Effector memory CD8-positive, alpha-beta T cell (primary cell): Measurements from ENCODE around the gene ZNF71.

Experiments
- ATAC-seq: fragments of 150-1000 bp; cut with Tn5 transposase; replicated peaks from 2 replicates; pipeline ENCODE4 v1.10.0; 2021; ENCODE audit warnings: mild to moderate bottlenecking, moderate library complexity
- DNase-seq, 3 experiments: peaks; one replicate each; pipeline ENCODE4 v3.0.0; 2021
- H3K27ac Mint-ChIP-seq, 2 donors: one replicate each; pipeline ENCODE4 v1.8.0; 2022; ENCODE audit warnings: mild to moderate bottlenecking in 2 of 2, mixed read lengths in 2 of 2, moderate library complexity in 2 of 2
- H3K27me3 Mint-ChIP-seq, 2 donors: one replicate each; pipeline ENCODE4 v1.8.0; 2022; ENCODE audit warnings: mixed read lengths in 2 of 2
- H3K36me3 Mint-ChIP-seq: one replicate; pipeline ENCODE4 v1.8.0; 2022; ENCODE audit warnings: mild to moderate bottlenecking, moderate library complexity, mixed read lengths; ENCODE audit not compliant: insufficient read depth
- H3K4me1 Mint-ChIP-seq, 2 donors: one replicate each; pipeline ENCODE4 v1.8.0; 2022; ENCODE audit warnings: low read depth in 2 of 2, mixed read lengths in 2 of 2
- H3K4me3 Mint-ChIP-seq, 2 donors: one replicate each; pipeline ENCODE4 v1.8.0; 2022; ENCODE audit warnings: mild to moderate bottlenecking in 2 of 2, mixed read lengths in 2 of 2, moderate library complexity in 2 of 2
- H3K9me3 Mint-ChIP-seq, 2 donors: one replicate each; pipeline ENCODE4 v1.8.0; 2022; ENCODE audit warnings: mixed read lengths in 2 of 2

ZNF71 gene

DNA sequence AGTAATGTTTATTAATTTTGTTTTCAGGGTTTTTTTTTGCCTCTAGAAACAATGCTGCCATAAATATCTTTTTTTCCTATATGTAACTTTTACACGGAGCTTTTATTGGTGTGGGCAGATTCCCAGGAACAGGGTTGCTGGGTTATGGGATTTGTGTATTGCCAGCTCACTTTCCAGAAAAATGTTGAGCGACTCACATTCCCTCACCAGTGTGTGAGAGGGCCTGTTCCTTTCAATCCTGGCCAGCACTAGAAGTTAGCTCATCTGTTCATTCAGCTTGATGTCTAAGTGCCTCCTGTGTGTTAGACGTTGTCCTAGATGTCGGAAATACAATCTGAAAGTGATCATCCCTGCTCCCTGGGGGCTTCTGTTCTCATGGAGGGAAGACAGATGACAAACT, 2.6 kb downstream of the ZNF71 start:
- Mint-ChIP-seq H3K27ac (no peak overlapping the region), H3K4me1 (peaks cover 30 to 31% of the 10 kb centered on the region in 2 donors), H3K4me3 (no peak overlapping the region), H3K36me3 (peaks cover 10% of the 10 kb centered on the region), H3K9me3 (peaks cover 0 to 13% of the 10 kb centered on the region in 2 donors), H3K27me3 (no peaks in the 10 kb centered on the region)
- ATAC-seq (no peak), DNase-seq (no peak)

DNA sequence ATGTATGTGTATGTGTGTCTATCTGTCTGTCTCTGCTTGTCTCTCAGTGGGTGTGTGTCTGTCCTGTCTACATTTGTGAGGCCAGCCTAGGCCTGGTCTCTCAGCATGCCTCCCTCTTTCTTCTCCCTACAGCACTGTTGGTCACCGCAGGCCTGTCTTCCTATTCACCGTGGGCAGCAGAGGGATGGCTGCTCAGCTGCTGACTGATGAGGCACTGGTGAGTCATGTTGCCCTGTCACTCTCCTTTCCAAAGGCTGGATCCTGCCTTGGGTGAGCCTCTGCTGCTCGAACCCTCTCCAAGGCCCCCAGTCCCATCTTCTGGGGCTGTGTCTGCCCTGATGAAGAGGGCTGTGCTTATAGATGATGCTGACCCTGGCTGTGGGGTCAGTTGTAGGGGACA, 6.3 kb downstream of the ZNF71 start:
- Mint-ChIP-seq H3K27me3 (no peaks in the 10 kb centered on the region), H3K27ac (no peak overlapping the region), H3K36me3 (peaks cover 3% of the 10 kb centered on the region), H3K4me1 (peaks cover 11 to 13% of the 10 kb centered on the region in 2 donors), H3K9me3 (peaks cover 7 to 21% of the 10 kb centered on the region in 2 donors), H3K4me3 (no peak overlapping the region)
- no peak for DNase-seq
- ATAC-seq: no peak

DNA sequence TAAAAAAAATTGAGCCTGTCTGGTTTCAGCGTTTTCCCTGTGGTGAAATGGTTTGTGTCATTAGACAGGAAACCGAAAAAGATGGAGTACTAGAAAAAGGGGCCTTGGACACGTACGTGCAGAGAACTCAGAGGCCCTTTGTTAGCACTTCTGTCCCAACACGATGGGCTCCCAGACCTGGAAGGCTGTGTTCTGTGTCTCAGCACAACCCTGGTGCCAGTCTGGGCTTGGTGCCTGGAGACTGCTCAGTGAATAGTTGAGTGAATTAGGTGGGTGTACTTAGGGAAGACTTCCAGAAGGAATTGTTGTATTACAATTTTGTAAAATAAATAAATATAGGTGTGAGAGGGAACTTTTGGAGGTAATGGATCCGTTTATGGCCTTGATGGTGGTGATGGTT, 8.7 kb downstream of the ZNF71 start:
- Mint-ChIP-seq H3K4me3 (no peak overlapping the region), H3K27ac (no peak overlapping the region), H3K27me3 (no peaks in the 10 kb centered on the region), H3K36me3 (peaks cover 3% of the 10 kb centered on the region), H3K9me3 (peaks cover 10 to 30% of the 10 kb centered on the region in 2 donors), H3K4me1 (peaks cover 5 to 10% of the 10 kb centered on the region in 2 donors)
- DNase-seq (no peak), ATAC-seq (no peak)

DNA sequence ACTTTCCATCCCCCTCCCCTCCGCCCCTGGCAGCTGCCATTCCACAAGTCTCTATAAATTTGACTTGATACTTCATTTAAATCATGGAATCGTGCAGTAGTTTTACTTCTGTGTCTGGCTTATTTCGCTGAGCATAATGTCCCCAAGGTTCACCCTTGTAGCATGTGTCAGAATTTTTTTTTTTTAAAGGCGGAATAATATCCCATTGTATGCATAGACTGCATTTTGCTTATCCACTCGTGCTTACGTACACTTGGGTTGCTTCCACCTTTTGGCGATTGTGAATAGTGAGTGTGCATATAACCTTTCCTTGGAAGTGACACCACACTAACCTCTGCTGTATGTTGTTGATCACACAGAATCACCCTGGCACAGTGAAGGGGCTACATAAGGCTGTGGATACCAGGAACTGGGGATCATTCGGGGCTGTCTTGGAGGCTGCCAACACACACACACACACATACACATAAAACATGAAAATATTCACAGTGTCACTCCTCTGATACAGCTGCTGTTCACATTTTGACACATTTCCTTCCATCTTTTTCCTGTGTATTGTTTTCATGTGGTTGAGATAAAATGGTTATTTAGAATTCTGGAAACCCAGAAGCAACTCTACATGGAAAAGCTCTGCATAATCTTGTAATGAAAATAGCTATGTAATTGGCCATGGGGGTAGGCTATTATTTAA, 13.3 kb downstream of the ZNF71 start:
- ATAC-seq (no peak), DNase-seq (no peak)
- H3K27ac Mint-ChIP-seq: no peak overlapping the region
- H3K4me1 Mint-ChIP-seq: peaks cover 4 to 7% of the 10 kb centered on the region in 2 donors
- peaks cover 12 to 27% of the 10 kb centered on the region in 2 donors for H3K9me3 Mint-ChIP-seq
- no peak overlapping the region for H3K4me3 Mint-ChIP-seq
- peaks cover 3% of the 10 kb centered on the region for H3K36me3 Mint-ChIP-seq
- no peaks in the 10 kb centered on the region for H3K27me3 Mint-ChIP-seq

DNA sequence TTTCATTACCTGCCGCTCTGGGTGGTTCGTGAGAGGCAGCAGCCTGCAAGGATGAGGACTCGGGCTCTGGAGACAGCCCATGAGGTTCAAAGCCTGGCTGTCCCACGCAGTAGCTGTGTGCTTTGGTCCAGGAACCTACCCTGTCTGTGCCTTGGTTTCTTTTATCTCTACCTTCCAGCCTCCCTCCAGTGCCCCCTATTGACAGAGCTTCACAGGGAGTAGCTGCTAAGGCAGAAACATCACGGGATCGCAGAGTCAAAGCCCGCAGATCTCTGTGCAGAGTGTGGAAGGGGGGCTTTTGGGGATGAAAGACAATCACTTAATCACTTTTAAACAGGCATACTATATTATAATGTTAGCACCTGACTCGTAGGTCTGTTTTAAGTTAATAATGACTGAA, 16.2 kb downstream of the ZNF71 start:
- H3K36me3 Mint-ChIP-seq: peaks cover 7% of the 10 kb centered on the region
- no peaks in the 10 kb centered on the region for H3K27me3 Mint-ChIP-seq
- peaks cover 5 to 8% of the 10 kb centered on the region in 2 donors for H3K4me1 Mint-ChIP-seq
- H3K9me3 Mint-ChIP-seq: peaks cover 11 to 33% of the 10 kb centered on the region in 2 donors
- no peak overlapping the region for H3K4me3 Mint-ChIP-seq
- DNase-seq (no peak), ATAC-seq (no peak)
- no peak overlapping the region for H3K27ac Mint-ChIP-seq

DNA sequence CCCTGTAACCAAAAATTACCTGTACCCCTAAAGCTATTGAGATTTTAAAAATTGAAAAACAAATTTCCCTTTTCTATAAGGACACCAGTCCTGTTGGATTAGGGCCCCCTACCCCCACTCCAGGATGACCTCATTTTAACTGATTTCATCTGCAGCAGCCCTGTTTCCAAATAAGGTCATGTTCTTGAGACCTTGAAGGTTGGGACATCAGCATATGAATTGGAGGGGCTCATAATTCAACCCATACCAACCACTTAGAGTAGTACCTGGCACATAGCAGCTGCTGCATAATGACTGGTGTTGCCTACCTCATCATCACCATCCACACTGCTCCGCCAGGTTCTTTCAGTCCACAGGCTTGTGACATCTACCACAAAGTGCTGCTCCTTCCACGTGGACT, 17.6 kb downstream of the ZNF71 start:
- no peak for ATAC-seq
- H3K36me3 Mint-ChIP-seq: peaks cover 7% of the 10 kb centered on the region
- H3K4me3 Mint-ChIP-seq: no peak overlapping the region
- no peak for DNase-seq
- H3K4me1 Mint-ChIP-seq: peaks cover 10 to 11% of the 10 kb centered on the region in 2 donors
- peaks cover 14 to 39% of the 10 kb centered on the region in 2 donors for H3K9me3 Mint-ChIP-seq
- no peaks in the 10 kb centered on the region for H3K27me3 Mint-ChIP-seq
- H3K27ac Mint-ChIP-seq: no peak overlapping the region

DNA sequence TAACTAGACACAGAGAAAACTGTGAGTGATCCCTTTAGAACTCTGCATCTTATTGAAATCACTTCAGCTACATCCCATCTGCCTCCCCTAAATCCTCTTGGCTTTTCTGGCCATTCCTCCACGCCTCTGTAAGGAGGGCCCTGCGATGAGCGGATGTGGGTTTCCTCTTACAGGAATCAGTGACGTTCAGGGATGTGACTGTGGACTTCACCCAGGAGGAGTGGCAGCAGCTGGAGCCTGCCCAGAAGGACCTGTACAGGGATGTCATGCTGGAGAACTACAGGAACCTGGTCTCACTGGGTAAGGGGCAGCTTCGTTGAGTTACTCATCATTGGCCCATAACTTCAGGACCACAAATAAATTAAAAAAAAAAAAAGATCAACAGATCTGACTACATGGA, 18.5 kb downstream of the ZNF71 start:
- H3K9me3 Mint-ChIP-seq: peaks cover 16 to 33% of the 10 kb centered on the region in 2 donors
- H3K27ac Mint-ChIP-seq: no peak overlapping the region
- DNase-seq: no peak
- H3K4me3 Mint-ChIP-seq: no peak overlapping the region
- H3K4me1 Mint-ChIP-seq: peaks cover 10 to 11% of the 10 kb centered on the region in 2 donors
- ATAC-seq: no peak
- peaks cover 7% of the 10 kb centered on the region for H3K36me3 Mint-ChIP-seq
- H3K27me3 Mint-ChIP-seq: no peaks in the 10 kb centered on the region

DNA sequence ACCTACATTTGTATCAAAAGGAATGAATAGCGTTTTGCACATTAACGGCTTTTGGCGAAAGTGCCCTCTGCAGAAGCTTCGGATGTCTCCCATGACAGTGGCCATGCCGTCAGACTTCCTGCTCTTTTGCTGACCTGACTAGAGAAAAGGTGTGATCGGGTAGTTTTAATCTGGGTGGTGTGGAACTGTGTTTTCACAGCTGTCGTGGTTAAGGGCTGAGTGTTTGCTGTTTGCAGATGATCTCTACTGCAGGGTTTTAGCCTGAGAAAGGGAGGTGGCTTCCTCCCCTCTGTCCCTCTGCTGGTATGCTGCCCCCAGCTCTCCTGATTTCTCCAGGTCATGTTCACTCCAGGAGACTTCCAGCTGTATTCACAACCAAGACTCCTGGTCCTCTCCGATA, 22.4 kb downstream of the ZNF71 start:
- ATAC-seq: no peak

DNA sequence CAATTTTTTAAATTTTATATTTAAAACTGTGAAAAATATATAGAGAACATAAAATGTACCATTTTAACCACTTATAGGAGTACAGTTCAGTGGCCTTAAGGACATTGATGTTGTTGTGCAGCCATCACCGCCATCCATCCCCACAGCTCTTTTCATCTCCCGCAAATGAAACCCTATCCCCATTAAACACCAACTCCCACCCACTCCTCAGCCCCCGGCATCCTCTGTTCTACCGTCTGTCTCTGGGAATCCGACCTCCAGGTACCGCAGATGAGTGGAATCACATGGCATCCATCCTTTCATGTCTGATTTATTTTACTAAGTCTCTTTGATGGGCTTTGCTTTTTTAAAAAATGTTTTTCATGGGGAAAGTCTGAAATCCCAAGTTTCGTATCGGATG, 24.0 kb downstream of the ZNF71 start:
- Mint-ChIP-seq H3K9me3 (peaks cover 7 to 11% of the 10 kb centered on the region in 2 donors), H3K27ac (no peak overlapping the region), H3K36me3 (peaks cover 3% of the 10 kb centered on the region), H3K4me3 (no peak overlapping the region), H3K27me3 (no peaks in the 10 kb centered on the region), H3K4me1 (peaks cover 3 to 5% of the 10 kb centered on the region in 2 donors)
- ATAC-seq (no peak), DNase-seq (no peak)

More for the DNA sequence above, 22.4 kb downstream of the ZNF71 start:
- Mint-ChIP-seq H3K4me1 (peaks cover 8 to 10% of the 10 kb centered on the region in 2 donors), H3K4me3 (no peak overlapping the region), H3K36me3 (peaks cover 9% of the 10 kb centered on the region), H3K9me3 (peaks cover 14 to 20% of the 10 kb centered on the region in 2 donors), H3K27me3 (no peaks in the 10 kb centered on the region), H3K27ac (no peak overlapping the region)
- DNase-seq: no peak

DNA sequence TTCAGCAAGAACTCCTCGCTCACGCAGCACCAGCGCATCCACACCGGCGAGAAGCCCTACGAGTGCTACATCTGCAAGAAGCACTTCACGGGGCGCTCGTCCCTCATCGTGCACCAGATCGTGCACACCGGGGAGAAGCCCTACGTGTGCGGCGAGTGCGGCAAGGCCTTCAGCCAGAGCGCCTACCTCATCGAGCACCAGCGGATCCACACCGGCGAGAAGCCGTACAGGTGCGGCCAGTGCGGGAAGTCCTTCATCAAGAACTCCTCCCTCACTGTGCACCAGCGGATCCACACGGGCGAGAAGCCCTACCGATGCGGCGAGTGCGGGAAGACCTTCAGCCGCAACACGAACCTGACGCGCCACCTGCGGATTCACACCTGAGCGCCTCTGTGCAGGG, 27.3 kb downstream of the ZNF71 start:
- ATAC-seq: no peak
- Mint-ChIP-seq H3K36me3 (peaks cover 3% of the 10 kb centered on the region), H3K4me1 (no peaks in the 10 kb centered on the region), H3K27me3 (no peaks in the 10 kb centered on the region), H3K4me3 (no peak overlapping the region), H3K9me3 (peaks cover 9 to 17% of the 10 kb centered on the region in 2 donors), H3K27ac (no peak overlapping the region)
- no peak for DNase-seq

DNA sequence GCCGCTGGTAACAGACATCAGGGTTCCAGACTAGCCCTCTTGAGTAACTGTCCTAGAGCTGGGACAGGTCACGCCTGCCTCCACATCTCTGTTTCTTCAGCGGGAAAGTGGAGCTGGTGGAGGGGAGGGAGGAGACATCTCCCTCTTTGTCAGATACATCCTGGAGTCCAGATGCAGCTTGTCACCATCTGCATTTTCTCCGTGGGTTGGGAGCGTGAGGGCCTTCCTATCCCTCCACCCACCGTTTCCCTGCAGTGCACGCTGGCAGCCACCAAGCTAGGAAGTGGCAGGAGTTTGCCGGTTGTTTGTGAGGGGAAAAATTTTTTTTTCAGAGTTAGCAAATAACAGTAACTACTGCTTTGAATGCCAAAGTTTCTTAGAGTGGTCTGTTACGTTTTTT, 27.9 kb downstream of the ZNF71 start:
- no peak overlapping the region for H3K4me3 Mint-ChIP-seq
- ATAC-seq (no peak), DNase-seq (no peak)
- H3K27me3 Mint-ChIP-seq: no peaks in the 10 kb centered on the region
- peaks cover 14 to 15% of the 10 kb centered on the region in 2 donors for H3K9me3 Mint-ChIP-seq
- H3K27ac Mint-ChIP-seq: no peak overlapping the region
- peaks cover 3% of the 10 kb centered on the region for H3K36me3 Mint-ChIP-seq
- H3K4me1 Mint-ChIP-seq: no peaks in the 10 kb centered on the region

DNA sequence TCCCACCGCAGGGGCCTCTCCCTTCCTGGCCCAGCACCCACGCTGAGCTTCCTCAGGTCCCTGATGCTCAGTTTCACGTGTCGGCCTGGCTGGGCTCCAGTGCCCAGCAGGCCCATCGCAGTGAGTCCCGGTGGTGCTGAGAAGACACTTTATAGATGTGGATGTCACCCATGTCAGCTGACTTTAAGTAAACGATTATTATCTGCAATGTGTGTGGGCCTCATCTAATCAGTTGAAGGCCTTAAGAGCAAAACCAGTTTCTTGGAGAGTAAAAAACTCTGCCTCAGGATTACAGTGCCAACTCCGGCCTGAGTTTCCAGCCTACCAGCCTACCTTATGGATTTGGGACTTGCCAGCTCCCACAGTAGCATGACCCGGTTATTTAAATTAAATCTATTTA, 30.6 kb downstream of the ZNF71 start:
- Mint-ChIP-seq H3K27me3 (no peaks in the 10 kb centered on the region), H3K4me3 (no peak overlapping the region), H3K9me3 (peaks cover 17 to 30% of the 10 kb centered on the region in 2 donors), H3K4me1 (no peaks in the 10 kb centered on the region), H3K27ac (no peak overlapping the region), H3K36me3 (peaks cover 3% of the 10 kb centered on the region)
- no peak for ATAC-seq
- DNase-seq: no peak

DNA sequence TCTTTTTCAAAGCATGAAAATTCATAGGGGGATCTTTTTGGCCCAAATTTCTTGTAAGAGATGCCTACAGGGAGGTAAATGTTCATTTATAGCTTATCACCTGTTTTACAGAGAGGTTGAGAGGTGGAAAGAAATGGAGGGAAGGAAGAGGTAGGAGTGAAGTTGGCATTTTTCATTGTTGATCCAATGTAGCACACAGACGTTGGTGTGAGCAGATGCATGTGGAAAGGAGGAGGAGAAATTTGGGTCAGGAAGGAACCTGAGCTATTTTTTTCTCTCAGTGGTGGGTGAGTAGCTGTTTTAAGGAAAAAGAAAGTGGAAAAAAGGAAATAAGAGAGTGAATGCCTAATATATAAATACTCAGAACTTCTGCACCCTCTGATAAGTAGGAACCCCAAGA, 37.9 kb downstream of the ZNF71 start:
- Mint-ChIP-seq H3K27ac (no peak overlapping the region), H3K4me3 (no peak overlapping the region), H3K4me1 (no peaks in the 10 kb centered on the region), H3K36me3 (no peaks in the 10 kb centered on the region), H3K9me3 (peaks cover 16 to 34% of the 10 kb centered on the region in 2 donors), H3K27me3 (no peaks in the 10 kb centered on the region)
- no peak for DNase-seq
- no peak for ATAC-seq

DNA sequence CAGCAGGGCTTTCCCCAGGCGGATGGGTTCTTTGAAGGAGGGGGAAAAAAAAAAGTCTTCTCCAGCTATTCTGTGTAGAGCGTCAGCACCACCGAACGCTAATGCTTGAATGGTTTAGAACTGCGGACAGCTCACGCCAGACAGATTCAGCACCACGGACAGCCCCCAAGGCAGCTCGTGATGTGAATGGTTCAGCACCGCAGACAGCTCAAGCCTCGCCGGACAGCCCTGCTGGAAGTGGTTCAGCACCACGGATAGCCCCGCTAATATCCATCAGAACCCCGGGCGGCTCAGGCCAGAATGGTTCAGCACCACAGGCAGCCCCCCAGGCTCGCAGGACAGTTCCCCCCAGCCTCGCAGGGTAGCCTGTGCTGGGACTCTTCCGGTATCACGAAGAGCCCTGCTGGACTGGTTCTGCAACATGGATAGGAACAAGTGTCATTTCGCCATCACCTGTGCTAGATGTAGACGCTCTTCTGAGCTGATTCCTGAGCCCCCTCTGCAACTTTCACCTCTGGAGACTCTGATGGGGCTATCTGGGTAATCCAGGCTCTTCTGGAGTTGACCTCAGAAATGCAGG, 43.0 kb downstream of the ZNF71 start:
- DNase-seq: no peak
- Mint-ChIP-seq H3K4me1 (no peaks in the 10 kb centered on the region), H3K27ac (no peak overlapping the region), H3K4me3 (no peak overlapping the region), H3K9me3 (peaks cover 14 to 27% of the 10 kb centered on the region in 2 donors), H3K36me3 (no peaks in the 10 kb centered on the region), H3K27me3 (no peaks in the 10 kb centered on the region)
- ATAC-seq: no peak
